Measurements from ENCODE around the gene BPIFA1.

- TF ChIP-seq POLR2A (IDR thresholded peaks at IDR 0.05) (no peak), POLR2AphosphoS5 (IDR thresholded peaks at IDR 0.05) (no peak)
- TF ChIP-seq, protein P1, sequence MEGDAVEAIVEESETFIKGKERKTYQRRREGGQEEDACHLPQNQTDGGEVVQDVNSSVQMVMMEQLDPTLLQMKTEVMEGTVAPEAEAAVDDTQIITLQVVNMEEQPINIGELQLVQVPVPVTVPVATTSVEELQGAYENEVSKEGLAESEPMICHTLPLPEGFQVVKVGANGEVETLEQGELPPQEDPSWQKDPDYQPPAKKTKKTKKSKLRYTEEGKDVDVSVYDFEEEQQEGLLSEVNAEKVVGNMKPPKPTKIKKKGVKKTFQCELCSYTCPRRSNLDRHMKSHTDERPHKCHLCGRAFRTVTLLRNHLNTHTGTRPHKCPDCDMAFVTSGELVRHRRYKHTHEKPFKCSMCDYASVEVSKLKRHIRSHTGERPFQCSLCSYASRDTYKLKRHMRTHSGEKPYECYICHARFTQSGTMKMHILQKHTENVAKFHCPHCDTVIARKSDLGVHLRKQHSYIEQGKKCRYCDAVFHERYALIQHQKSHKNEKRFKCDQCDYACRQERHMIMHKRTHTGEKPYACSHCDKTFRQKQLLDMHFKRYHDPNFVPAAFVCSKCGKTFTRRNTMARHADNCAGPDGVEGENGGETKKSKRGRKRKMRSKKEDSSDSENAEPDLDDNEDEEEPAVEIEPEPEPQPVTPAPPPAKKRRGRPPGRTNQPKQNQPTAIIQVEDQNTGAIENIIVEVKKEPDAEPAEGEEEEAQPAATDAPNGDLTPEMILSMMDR (IDR thresholded peaks at IDR 0.05): no peak
Measured at GRCh38 chr20:33252460-33252859, 16.7 kb downstream of the BPIFA1 start.
